ENCODE data around the gene DENND1A.

The DENND1A gene

DNA sequence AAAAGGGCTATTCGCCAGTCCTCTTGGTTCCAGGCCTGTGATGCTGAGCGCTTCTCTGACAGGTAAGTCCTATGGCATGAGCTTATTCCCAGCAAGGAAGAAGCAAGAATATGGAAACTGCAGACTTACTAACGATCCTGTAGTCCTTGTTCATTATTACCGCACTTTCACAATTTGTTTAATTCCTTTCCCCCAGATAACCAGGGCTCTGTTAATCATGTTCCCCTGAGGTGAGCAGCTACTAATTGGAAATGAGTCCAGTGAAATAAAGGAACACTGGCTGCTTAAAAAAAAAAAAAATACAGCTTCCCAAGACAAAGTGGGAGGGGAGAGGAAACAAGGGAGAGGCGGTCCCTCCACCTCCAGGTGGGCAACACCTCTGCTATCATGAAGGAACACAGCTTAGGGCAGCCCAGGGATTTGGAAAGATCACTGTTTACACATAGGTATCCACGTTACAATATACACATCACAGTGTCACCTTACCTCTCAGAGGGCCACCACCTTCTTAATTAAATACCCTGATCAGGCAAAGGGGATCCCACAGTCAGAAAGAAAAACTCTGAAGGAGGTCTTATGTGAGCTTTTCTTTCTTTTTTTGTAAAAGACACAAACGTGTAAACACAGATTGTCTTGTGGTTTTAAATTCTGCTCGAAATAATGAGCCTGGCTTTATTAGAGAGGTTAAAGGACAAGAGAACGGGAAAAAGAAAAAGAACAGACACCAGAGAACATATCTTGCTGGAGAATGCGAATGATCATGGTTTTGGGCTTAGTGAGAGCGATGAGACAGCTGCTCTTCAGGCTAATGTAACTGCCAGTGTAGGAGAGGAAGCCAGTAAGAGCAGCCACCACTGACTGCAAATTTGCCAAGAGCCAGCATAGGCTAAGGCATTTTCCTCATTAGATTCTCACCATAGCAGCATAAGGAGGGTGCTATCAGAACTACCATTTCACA, 315.3 kb downstream of the DENND1A start:
- Histone ChIP-seq H3K36me3 (ENCODE audit: control insufficient read depth, insufficient read depth, low read length) (no peaks in the 10 kb centered on the region), H3K4me3 (ENCODE audit: insufficient read depth, low read depth, low read length) (no peak overlapping the region), H3K9me3 (ENCODE audit: control insufficient read depth, low read length) (no peaks in the 10 kb centered on the region), H3K4me1 (ENCODE audit: control insufficient read depth, insufficient read depth, low read length) (no peaks in the 10 kb centered on the region), H3K27ac (ENCODE audit: insufficient read depth, low read depth, low read length, poor library complexity, severe bottlenecking) (no peak overlapping the region), H3K27me3 (ENCODE audit: control insufficient read depth, insufficient read depth, low read length, poor library complexity, severe bottlenecking) (no peaks in the 10 kb centered on the region)
- WGBS, 2 experiments = 85 to 86% methylated on average over 11 of the region's 11 CpGs

DNA sequence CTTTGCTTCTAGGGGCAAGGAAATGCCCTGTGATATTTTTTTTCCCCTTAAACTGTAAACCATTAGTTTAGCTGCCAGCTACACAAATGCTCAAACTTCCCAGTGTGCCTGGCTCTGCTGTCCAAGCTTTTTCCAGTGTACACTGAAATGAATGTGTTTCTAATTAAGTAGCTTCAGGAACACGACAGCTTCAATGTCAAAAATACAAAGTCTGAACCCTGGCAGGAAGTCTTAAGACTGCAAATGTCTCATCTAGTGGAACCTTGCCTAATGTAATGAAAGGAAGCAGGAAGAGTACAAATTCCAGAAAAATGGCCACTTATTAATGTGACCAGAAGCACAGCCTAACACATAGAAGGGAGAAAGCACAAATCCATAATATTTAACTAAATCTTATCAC, 318.7 kb downstream of the DENND1A start:
- no peaks in the 10 kb centered on the region for H3K9me3 ChIP-seq (ENCODE audit: control insufficient read depth, low read length)
- no peak overlapping the region for H3K27ac ChIP-seq (ENCODE audit: insufficient read depth, low read depth, low read length, poor library complexity, severe bottlenecking)
- no peak overlapping the region for H3K4me3 ChIP-seq (ENCODE audit: insufficient read depth, low read depth, low read length)
- H3K27me3 ChIP-seq (ENCODE audit: control insufficient read depth, insufficient read depth, low read length, poor library complexity, severe bottlenecking) = no peaks in the 10 kb centered on the region
- H3K4me1 ChIP-seq (ENCODE audit: control insufficient read depth, insufficient read depth, low read length) = no peaks in the 10 kb centered on the region
- no peaks in the 10 kb centered on the region for H3K36me3 ChIP-seq (ENCODE audit: control insufficient read depth, insufficient read depth, low read length)
- WGBS, 2 experiments = 75 to 97% methylated on average over 1 of the region's 1 CpG

DNA sequence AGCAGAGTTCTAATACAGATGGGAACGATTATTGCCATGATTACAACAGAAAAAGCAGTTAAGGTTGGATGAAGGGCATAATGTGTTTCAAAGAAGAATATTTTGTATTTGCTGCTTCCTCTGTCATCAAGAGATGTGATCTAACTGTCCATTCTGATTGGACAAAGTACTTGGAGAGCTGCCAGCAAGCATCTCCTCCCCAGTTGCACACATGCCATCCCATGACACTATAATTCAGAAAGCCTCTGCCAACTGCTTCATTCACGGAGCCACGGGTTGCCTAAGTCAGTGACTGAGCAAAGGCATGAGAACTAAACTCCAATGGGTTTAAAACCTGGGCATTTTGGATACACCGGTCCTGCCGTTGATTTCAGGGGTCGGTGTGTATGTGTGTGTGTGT, 320.1 kb downstream of the DENND1A start:
- WGBS, 2 experiments = 96% methylated on average over 4 of the region's 6 CpGs
- H3K27ac ChIP-seq (ENCODE audit: insufficient read depth, low read depth, low read length, poor library complexity, severe bottlenecking) = no peak overlapping the region
- no peak overlapping the region for H3K4me3 ChIP-seq (ENCODE audit: insufficient read depth, low read depth, low read length)
- H3K9me3 ChIP-seq (ENCODE audit: control insufficient read depth, low read length) = no peaks in the 10 kb centered on the region
- no peaks in the 10 kb centered on the region for H3K36me3 ChIP-seq (ENCODE audit: control insufficient read depth, insufficient read depth, low read length)
- no peaks in the 10 kb centered on the region for H3K4me1 ChIP-seq (ENCODE audit: control insufficient read depth, insufficient read depth, low read length)
- no peaks in the 10 kb centered on the region for H3K27me3 ChIP-seq (ENCODE audit: control insufficient read depth, insufficient read depth, low read length, poor library complexity, severe bottlenecking)

DNA sequence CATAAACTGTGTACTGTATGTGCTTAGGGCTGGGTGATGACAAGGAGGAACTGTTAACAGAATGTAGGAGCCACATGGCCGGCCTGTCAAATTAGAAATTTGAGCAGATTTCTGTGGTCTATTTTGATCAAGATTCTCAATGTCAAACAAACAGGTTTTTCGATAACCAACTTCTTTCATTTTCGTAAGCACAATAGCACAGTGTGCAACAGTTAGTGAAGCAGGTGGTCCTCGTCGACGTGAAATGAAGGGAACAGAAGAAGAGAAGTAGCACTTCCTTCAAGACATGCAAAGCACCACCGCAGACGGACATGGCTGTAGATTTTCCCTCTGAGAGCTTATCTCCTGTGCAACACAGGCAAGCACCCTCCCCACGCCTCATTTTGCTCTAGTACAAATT, 321.8 kb downstream of the DENND1A start:
- Histone ChIP-seq H3K4me3 (ENCODE audit: insufficient read depth, low read depth, low read length) (no peak overlapping the region), H3K27me3 (ENCODE audit: control insufficient read depth, insufficient read depth, low read length, poor library complexity, severe bottlenecking) (no peaks in the 10 kb centered on the region), H3K27ac (ENCODE audit: insufficient read depth, low read depth, low read length, poor library complexity, severe bottlenecking) (no peak overlapping the region), H3K36me3 (ENCODE audit: control insufficient read depth, insufficient read depth, low read length) (no peaks in the 10 kb centered on the region), H3K9me3 (ENCODE audit: control insufficient read depth, low read length) (no peaks in the 10 kb centered on the region), H3K4me1 (ENCODE audit: control insufficient read depth, insufficient read depth, low read length) (no peaks in the 10 kb centered on the region)
- WGBS, 2 experiments = 95% methylated on average over 9 of the region's 9 CpGs

DNA sequence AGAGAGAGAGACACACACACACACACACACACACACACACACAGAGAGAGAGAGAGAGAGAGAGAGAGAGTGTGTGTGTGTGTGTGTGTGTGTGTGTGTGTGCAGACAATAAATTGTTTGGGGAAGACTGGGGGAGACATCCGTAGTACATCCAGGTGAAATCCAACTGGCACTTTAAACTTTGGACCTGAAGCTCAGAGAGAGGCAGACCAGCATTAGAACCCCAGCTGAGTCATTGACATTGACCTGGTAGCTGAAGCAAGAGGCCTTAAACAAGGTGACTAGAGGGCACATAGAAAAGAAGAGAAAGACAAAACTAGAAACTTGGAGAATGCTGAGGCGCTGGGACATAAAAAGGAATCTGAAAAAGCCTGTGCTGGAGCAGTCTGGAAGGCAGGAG, 322.4 kb downstream of the DENND1A start:
- no peaks in the 10 kb centered on the region for H3K36me3 ChIP-seq (ENCODE audit: control insufficient read depth, insufficient read depth, low read length)
- H3K4me3 ChIP-seq (ENCODE audit: insufficient read depth, low read depth, low read length) = no peak overlapping the region
- H3K9me3 ChIP-seq (ENCODE audit: control insufficient read depth, low read length) = no peaks in the 10 kb centered on the region
- no peak overlapping the region for H3K27ac ChIP-seq (ENCODE audit: insufficient read depth, low read depth, low read length, poor library complexity, severe bottlenecking)
- H3K27me3 ChIP-seq (ENCODE audit: control insufficient read depth, insufficient read depth, low read length, poor library complexity, severe bottlenecking) = no peaks in the 10 kb centered on the region
- 90 to 94% methylated on average over 2 of the region's 2 CpGs for WGBS, 2 experiments
- H3K4me1 ChIP-seq (ENCODE audit: control insufficient read depth, insufficient read depth, low read length) = no peaks in the 10 kb centered on the region

DNA sequence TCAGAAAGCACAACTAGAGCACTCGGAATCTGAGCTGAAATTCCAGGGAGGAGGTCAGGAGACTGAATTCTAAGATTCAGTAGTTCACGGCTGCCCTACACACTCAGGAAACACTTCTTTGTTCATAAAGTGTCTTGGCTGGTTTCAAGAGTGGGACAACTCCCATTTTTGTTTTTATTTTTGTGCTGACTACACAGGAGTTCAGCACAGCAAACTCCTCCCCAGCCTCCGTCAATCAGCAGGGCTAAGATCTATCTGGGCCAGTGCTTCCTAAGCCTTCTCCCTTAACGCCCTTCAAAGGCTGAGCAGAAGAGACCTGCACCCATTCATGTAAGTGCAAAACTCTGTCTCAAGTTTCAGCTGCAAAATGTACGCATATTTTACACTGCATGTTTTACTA, 323.8 kb downstream of the DENND1A start:
- no peaks in the 10 kb centered on the region for H3K27me3 ChIP-seq (ENCODE audit: control insufficient read depth, insufficient read depth, low read length, poor library complexity, severe bottlenecking)
- no peaks in the 10 kb centered on the region for H3K9me3 ChIP-seq (ENCODE audit: control insufficient read depth, low read length)
- no peaks in the 10 kb centered on the region for H3K4me1 ChIP-seq (ENCODE audit: control insufficient read depth, insufficient read depth, low read length)
- H3K36me3 ChIP-seq (ENCODE audit: control insufficient read depth, insufficient read depth, low read length) = no peaks in the 10 kb centered on the region
- H3K27ac ChIP-seq (ENCODE audit: insufficient read depth, low read depth, low read length, poor library complexity, severe bottlenecking) = no peak overlapping the region
- 92 to 93% methylated on average over 5 of the region's 5 CpGs for WGBS, 2 experiments
- H3K4me3 ChIP-seq (ENCODE audit: insufficient read depth, low read depth, low read length) = no peak overlapping the region

DNA sequence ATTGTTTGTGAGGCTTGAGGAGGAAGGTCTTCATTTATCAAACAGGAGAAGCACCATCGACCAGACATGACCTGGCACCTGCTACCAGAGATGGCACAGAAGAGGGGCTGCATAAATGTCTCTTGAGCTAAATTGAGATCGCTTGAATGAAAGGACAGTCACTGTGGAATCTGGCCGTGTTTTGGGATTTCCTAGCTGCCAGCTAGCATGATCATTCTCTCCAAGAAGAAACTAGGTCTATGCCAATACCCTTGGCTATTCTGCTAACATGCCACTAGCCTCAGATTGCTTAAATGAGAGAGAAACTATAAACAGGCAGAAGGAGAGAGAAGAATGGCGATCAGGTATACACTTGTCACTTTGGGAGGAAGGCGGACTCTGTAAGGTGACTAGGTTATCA, 324.6 kb downstream of the DENND1A start:
- Histone ChIP-seq H3K9me3 (ENCODE audit: control insufficient read depth, low read length) (no peaks in the 10 kb centered on the region), H3K27me3 (ENCODE audit: control insufficient read depth, insufficient read depth, low read length, poor library complexity, severe bottlenecking) (no peaks in the 10 kb centered on the region), H3K27ac (ENCODE audit: insufficient read depth, low read depth, low read length, poor library complexity, severe bottlenecking) (no peak overlapping the region), H3K36me3 (ENCODE audit: control insufficient read depth, insufficient read depth, low read length) (no peaks in the 10 kb centered on the region), H3K4me1 (ENCODE audit: control insufficient read depth, insufficient read depth, low read length) (no peaks in the 10 kb centered on the region), H3K4me3 (ENCODE audit: insufficient read depth, low read depth, low read length) (no peak overlapping the region)
- 81 to 88% methylated on average over 5 of the region's 5 CpGs for WGBS, 2 experiments

DNA sequence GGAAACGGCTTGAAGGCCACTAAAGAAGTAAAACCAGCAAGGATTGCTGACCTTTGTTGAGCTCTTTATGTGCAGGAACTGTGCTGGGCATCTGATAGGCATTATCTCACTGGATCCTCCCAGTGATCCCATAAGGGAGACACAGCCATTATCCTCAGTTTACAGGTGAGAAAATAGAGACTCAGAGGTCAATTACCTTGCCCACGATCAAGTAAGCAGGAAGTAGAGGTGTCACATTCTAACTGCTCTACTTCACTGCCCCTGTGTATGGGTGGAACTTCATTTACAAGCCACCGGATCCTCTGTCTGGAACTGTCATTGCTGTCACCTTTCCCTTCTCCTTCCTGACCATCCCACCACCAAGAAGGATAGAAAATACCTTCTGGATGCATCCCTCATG, 325.1 kb downstream of the DENND1A start:
- Histone ChIP-seq H3K4me1 (ENCODE audit: control insufficient read depth, insufficient read depth, low read length) (no peaks in the 10 kb centered on the region), H3K36me3 (ENCODE audit: control insufficient read depth, insufficient read depth, low read length) (no peaks in the 10 kb centered on the region), H3K4me3 (ENCODE audit: insufficient read depth, low read depth, low read length) (no peak overlapping the region), H3K27me3 (ENCODE audit: control insufficient read depth, insufficient read depth, low read length, poor library complexity, severe bottlenecking) (no peaks in the 10 kb centered on the region), H3K27ac (ENCODE audit: insufficient read depth, low read depth, low read length, poor library complexity, severe bottlenecking) (no peak overlapping the region), H3K9me3 (ENCODE audit: control insufficient read depth, low read length) (no peaks in the 10 kb centered on the region)
- WGBS, 2 experiments = 86 to 90% methylated on average over 3 of the region's 3 CpGs

DNA sequence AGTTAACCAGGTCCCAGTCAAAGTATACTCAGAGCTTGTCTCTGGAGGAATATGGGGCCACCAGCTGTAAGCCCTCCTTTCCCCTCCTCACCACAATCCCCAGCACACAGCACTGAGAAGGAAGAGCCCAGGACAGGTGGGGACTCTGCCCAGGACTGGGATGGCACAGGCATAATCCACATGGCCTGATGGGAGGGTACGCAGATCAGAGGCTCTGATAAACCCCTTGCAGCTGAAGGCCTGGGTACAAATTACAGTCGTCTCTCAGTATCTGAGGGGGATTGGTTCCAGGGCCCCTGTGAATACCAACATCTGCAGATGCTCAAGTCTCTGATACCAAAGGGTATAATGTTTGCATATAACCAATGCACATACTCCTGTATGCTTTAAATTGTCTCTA, 328.1 kb downstream of the DENND1A start:
- no peaks in the 10 kb centered on the region for H3K27me3 ChIP-seq (ENCODE audit: control insufficient read depth, insufficient read depth, low read length, poor library complexity, severe bottlenecking)
- WGBS, 2 experiments = 73 to 77% methylated on average over 2 of the region's 2 CpGs
- peaks cover 10% of the 10 kb centered on the region for H3K4me1 ChIP-seq (ENCODE audit: control insufficient read depth, insufficient read depth, low read length)
- H3K4me3 ChIP-seq (ENCODE audit: insufficient read depth, low read depth, low read length) = no peak overlapping the region
- H3K36me3 ChIP-seq (ENCODE audit: control insufficient read depth, insufficient read depth, low read length) = no peaks in the 10 kb centered on the region
- H3K9me3 ChIP-seq (ENCODE audit: control insufficient read depth, low read length) = no peaks in the 10 kb centered on the region
- no peak overlapping the region for H3K27ac ChIP-seq (ENCODE audit: insufficient read depth, low read depth, low read length, poor library complexity, severe bottlenecking)

DNA sequence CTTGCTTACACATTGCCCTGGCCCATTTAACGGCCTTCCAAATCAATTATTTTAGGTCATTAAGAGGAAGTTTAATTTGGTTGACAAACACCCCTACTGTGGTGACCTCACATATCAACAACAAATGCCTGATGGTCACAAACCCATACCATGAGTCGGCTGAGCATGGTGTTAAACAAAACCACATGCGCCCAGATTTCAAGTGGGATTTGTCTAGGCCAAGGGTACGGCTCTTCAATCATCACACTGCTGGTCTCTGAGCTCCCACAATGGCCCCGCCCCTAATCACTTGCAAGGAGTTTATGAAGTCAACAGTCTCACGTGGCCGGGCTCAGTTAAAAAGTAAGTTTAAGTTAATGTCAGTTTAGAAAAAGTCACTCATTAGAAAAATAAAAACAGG, 330.1 kb downstream of the DENND1A start:
- H3K27ac ChIP-seq (ENCODE audit: insufficient read depth, low read depth, low read length, poor library complexity, severe bottlenecking) = no peak overlapping the region
- no peaks in the 10 kb centered on the region for H3K36me3 ChIP-seq (ENCODE audit: control insufficient read depth, insufficient read depth, low read length)
- no peaks in the 10 kb centered on the region for H3K9me3 ChIP-seq (ENCODE audit: control insufficient read depth, low read length)
- peaks cover 10% of the 10 kb centered on the region for H3K4me1 ChIP-seq (ENCODE audit: control insufficient read depth, insufficient read depth, low read length)
- H3K4me3 ChIP-seq (ENCODE audit: insufficient read depth, low read depth, low read length) = no peak overlapping the region
- no peaks in the 10 kb centered on the region for H3K27me3 ChIP-seq (ENCODE audit: control insufficient read depth, insufficient read depth, low read length, poor library complexity, severe bottlenecking)
- 87 to 92% methylated on average over 6 to 7 of the region's 7 CpGs for WGBS, 2 experiments

Measured in ectodermal cell (in vitro differentiated cells).